Measurements from ENCODE around the gene LRP1. TPM values are rescaled to one million over a fixed set of nuclear protein-coding genes. Genes with fewer than 3 reads are reported as not detected.

Gene LRP1
- total and polyA plus RNA-seq, 2 experiments from 2014 or later: 26.6 to 145 TPM

GRCh38 chr12:57205931-57206330 lies 77.6 kb downstream of the LRP1 start (continued):
- TF ChIP-seq ETS1 (IDR thresholded peaks at IDR 0.05): no peak
- TF ChIP-seq EZH2phosphoT487 (IDR thresholded peaks at IDR 0.05; ENCODE audit: unreplicated experiment): no peak
- no peak for TF ChIP-seq JUNB (IDR thresholded peaks at IDR 0.05; ENCODE audit: unreplicated experiment)

- no peak overlapping the region for H3K4me3 ChIP-seq
- peaks cover 18% of the 10 kb centered on the region for H3K27me3 Mint-ChIP-seq (ENCODE audit: insufficient read depth, low read depth, poor library complexity)
- no peaks in the 10 kb centered on the region for H4K20me1 ChIP-seq (replicated peaks; ENCODE audit: insufficient read depth)
- no peak for ATAC-seq
- no peak overlapping the region for H3K4me3 Mint-ChIP-seq
- H3F3A ChIP-seq (replicated peaks; ENCODE audit: low read depth): 0 out of 2 replicates have a peak, but pooled peaks cover 5% of the 10 kb centered on the region
- no peak overlapping the region for H3K27ac ChIP-seq (ENCODE audit: low read depth)
- H3K4me2 ChIP-seq: no peak overlapping the region
- no peaks in the 10 kb centered on the region for H3K9me2 ChIP-seq (ENCODE audit: insufficient read depth)
- no peak overlapping the region for H2AFZ ChIP-seq
- no peak overlapping the region for H3K27ac Mint-ChIP-seq
- no peak for DNase-seq (ENCODE audit: low spot score)
- no peaks in the 10 kb centered on the region for H3K79me2 ChIP-seq (replicated peaks; ENCODE audit: insufficient read depth)
- peaks cover 4% of the 10 kb centered on the region; the same call in 1 of the 2 replicates for H3K4me1 ChIP-seq (ENCODE audit: insufficient read depth)
- no peaks in the 10 kb centered on the region; the same call in 2 of the 3 replicates for H3K9me3 Mint-ChIP-seq
- H3K4me1 Mint-ChIP-seq: 0 out of 3 replicates have a peak, but pooled peaks cover 3% of the 10 kb centered on the region
- peaks cover 12% of the 10 kb centered on the region; the same call in 1 of the 2 replicates for H3K36me3 ChIP-seq (ENCODE audit: insufficient read depth)
- no peaks in the 10 kb centered on the region for H3K27me3 ChIP-seq (ENCODE audit: insufficient read depth)
- peaks cover 72% of the 10 kb centered on the region for H3K36me3 Mint-ChIP-seq (ENCODE audit: low read depth)
- TF ChIP-seq JUNB (IDR thresholded peaks at IDR 0.05; ENCODE audit: unreplicated experiment) (no peak), ZNF331 (CRISPR knock-in tag; IDR thresholded peaks at IDR 0.05; ENCODE audit: low read depth) (no peak), POLR2AphosphoS5 (IDR thresholded peaks at IDR 0.05; ENCODE audit: low read depth) (no peak), EZH2 (IDR thresholded peaks at IDR 0.05; ENCODE audit: low read depth, unreplicated experiment) (no peak), NANOG (IDR thresholded peaks at IDR 0.05; ENCODE audit: borderline replicate concordance) (no peak), CTCF (conservative IDR thresholded peaks at IDR 0.05; ENCODE audit: low read depth in 2 of 2) (no peak), EZH2phosphoT487 (IDR thresholded peaks at IDR 0.05; ENCODE audit: unreplicated experiment) (no peak), STAT1 (IDR thresholded peaks at IDR 0.05; ENCODE audit: unreplicated experiment) (no peak), CREB1 (CRISPR knock-in tag; IDR thresholded peaks at IDR 0.05; ENCODE audit: low read depth) (no peak), REST (IDR thresholded peaks at IDR 0.05; ENCODE audit: unreplicated experiment) (no peak), ETS1 (IDR thresholded peaks at IDR 0.05) (no peak)
Measured at GRCh38 chr12:57207731-57208630, 79.7 kb downstream of the LRP1 start.
